SU-DHL-6 (cell line): ENCODE measurements around the gene SLC12A8.

Experiments used
- H2AFZ ChIP-seq: fragments of 200-600 bp; sonication (generic); 2 replicates; pipeline ENCODE4 v1.6.1; 2014; ENCODE audit warnings: low read depth, mild to moderate bottlenecking, moderate library complexity, mixed read lengths, antibody characterized with exemption, low read length; ENCODE audit not compliant: severe bottlenecking
- H3F3A ChIP-seq: fragments of 200-600 bp; shearing (Covaris generic); 2 replicates; pipeline ENCODE4 v1.6.0; 2016; ENCODE audit warnings: antibody characterized with exemption, mild to moderate bottlenecking; ENCODE audit not compliant: insufficient read depth
- H3K27ac ChIP-seq: fragments of 200-600 bp; sonication (generic); 2 replicates; pipeline ENCODE4 v1.5.1; 2016; ENCODE audit warnings: low read depth, mild to moderate bottlenecking, low read length, moderate library complexity, mixed read lengths
- H3K27me3 ChIP-seq: fragments of 200-600 bp; sonication (generic), shearing (Covaris generic); 2 replicates; pipeline ENCODE4 v1.6.0; 2014; ENCODE audit warnings: mild to moderate bottlenecking, low read length
- H3K36me3 ChIP-seq: fragments of 200-600 bp; sonication (generic); 2 replicates; pipeline ENCODE4 v1.6.1; 2014; ENCODE audit warnings: mild to moderate bottlenecking, low read length, mixed read lengths
- H3K4me2 ChIP-seq: fragments of 300-600, 200-600 bp; shearing (Covaris generic), sonication (generic); 2 replicates; pipeline ENCODE4 v1.6.0; 2014; ENCODE audit warnings: low read length, low read depth, mild to moderate bottlenecking; ENCODE audit not compliant: poor library complexity, severe bottlenecking
- H3K4me3 ChIP-seq: fragments of 200-600 bp; sonication (generic); 2 replicates; pipeline ENCODE4 v1.5.1; 2014; ENCODE audit warnings: antibody characterized with exemption, low read length, mild to moderate bottlenecking, mixed read lengths; ENCODE audit not compliant: insufficient read depth, poor library complexity, severe bottlenecking
- H3K79me2 ChIP-seq: fragments of 200-600 bp; sonication (generic); 2 replicates; pipeline ENCODE4 v1.6.1; 2014; ENCODE audit warnings: mild to moderate bottlenecking, low read length, moderate library complexity; ENCODE audit not compliant: insufficient read depth
- H3K9ac ChIP-seq: fragments of 200-600 bp; sonication (generic); 2 replicates; pipeline ENCODE4 v1.7.0; 2014; ENCODE audit warnings: mild to moderate bottlenecking, low read length
- H3K9me2 ChIP-seq: fragments of 200-600 bp; sonication (generic); replicated peaks from 2 replicates; pipeline ENCODE4 v1.6.1; 2014; ENCODE audit warnings: low read length; ENCODE audit not compliant: insufficient read depth
- H3K9me3 ChIP-seq: fragments of 200-600 bp; sonication (generic); 2 replicates; pipeline ENCODE4 v1.6.1; 2014; ENCODE audit warnings: low read length, mixed read lengths; ENCODE audit not compliant: insufficient read depth
- H4K20me1 ChIP-seq: fragments of 200-600 bp; sonication (generic); 2 replicates; pipeline ENCODE4 v1.6.1; 2014; ENCODE audit warnings: low read depth, mild to moderate bottlenecking, antibody characterized with exemption, low read length, moderate library complexity, mixed read lengths
- EZH2phosphoT487 ChIP-seq: fragments of 200-600 bp; sonication (generic), shearing (Covaris generic); conservative IDR thresholded peaks from 2 replicates; pipeline ENCODE4 v1.6.1; 2018; ENCODE audit warnings: mild to moderate bottlenecking, antibody characterized with exemption, low read length, moderate library complexity, mixed read lengths
- TF ChIP-seq, protein P1 (sequence below): fragments of 200-600 bp; sonication (generic); IDR thresholded peaks from one replicate; pipeline ENCODE4 v1.5.1; 2017; ENCODE audit warnings: antibody characterized with exemption, mild to moderate bottlenecking, low read length, moderate library complexity; ENCODE audit not compliant: insufficient read depth, poor library complexity, severe bottlenecking

Gene SLC12A8

DNA sequence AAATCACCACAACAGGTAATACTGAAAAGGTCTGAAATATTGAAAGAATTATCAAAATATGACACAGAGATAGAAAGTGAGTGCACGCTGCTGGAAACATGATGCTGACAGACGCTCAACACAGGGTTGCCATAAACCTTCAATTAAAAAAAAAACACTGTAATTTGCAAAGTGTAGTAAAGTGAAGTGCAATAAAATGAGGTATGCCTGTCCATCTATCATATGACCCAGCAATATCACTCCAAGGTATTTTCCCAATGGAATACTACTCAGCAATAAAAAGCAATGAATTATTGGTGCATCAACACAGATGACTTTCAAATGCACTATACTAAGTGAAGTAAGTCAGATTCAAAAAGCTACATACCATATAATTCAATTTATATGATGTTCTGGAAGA lies 47.6 kb upstream of the SLC12A8 start:
- Histone ChIP-seq H2AFZ (no peak overlapping the region), H3K4me2 (no peak overlapping the region), H3K36me3 (peaks cover 8% of the 10 kb centered on the region; the same call in 1 of the 2 replicates), H3K79me2 (no peaks in the 10 kb centered on the region), H3K9me2 (no peaks in the 10 kb centered on the region), H3K4me3 (no peak overlapping the region), H3K27ac (no peak overlapping the region), H4K20me1 (no peaks in the 10 kb centered on the region), H3K9ac (no peak overlapping the region), H3K27me3 (no peaks in the 10 kb centered on the region), H3F3A (no peaks in the 10 kb centered on the region), H3K9me3 (no peaks in the 10 kb centered on the region)
- TF ChIP-seq EZH2phosphoT487, result no peak
- TF ChIP-seq, protein P1, sequence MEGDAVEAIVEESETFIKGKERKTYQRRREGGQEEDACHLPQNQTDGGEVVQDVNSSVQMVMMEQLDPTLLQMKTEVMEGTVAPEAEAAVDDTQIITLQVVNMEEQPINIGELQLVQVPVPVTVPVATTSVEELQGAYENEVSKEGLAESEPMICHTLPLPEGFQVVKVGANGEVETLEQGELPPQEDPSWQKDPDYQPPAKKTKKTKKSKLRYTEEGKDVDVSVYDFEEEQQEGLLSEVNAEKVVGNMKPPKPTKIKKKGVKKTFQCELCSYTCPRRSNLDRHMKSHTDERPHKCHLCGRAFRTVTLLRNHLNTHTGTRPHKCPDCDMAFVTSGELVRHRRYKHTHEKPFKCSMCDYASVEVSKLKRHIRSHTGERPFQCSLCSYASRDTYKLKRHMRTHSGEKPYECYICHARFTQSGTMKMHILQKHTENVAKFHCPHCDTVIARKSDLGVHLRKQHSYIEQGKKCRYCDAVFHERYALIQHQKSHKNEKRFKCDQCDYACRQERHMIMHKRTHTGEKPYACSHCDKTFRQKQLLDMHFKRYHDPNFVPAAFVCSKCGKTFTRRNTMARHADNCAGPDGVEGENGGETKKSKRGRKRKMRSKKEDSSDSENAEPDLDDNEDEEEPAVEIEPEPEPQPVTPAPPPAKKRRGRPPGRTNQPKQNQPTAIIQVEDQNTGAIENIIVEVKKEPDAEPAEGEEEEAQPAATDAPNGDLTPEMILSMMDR, result no peak

DNA sequence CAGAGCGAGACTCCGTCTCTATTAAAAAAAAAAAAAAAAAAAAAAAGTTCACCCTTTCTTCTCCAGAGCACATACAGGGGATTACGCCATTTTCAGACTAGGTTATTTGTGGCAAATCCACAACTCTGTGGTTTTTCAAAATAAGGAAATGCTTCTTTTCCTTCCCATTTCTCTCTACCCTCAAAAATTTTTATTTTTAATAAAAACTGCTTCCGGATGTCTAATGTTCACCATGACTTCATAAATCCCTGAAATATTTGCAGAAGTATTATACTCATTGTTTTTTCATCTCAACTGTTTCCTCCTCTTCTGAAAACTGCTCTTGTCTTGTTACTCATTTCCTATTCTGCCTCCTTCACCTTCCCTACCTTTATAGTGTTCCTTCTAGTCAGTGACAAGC lies 45.0 kb upstream of the SLC12A8 start:
- no peak overlapping the region for H3K9ac ChIP-seq
- no peaks in the 10 kb centered on the region for H3K27me3 ChIP-seq
- H3K4me3 ChIP-seq, result no peak overlapping the region
- no peaks in the 10 kb centered on the region for H3K9me3 ChIP-seq
- H3K27ac ChIP-seq, result no peak overlapping the region
- no peaks in the 10 kb centered on the region for H4K20me1 ChIP-seq
- H3K9me2 ChIP-seq, result no peaks in the 10 kb centered on the region
- H3K36me3 ChIP-seq, result peaks cover 8% of the 10 kb centered on the region; the same call in 1 of the 2 replicates
- H3K4me2 ChIP-seq, result no peak overlapping the region
- H3F3A ChIP-seq, result no peaks in the 10 kb centered on the region; the same call in 1 of the 2 replicates
- no peaks in the 10 kb centered on the region for H3K79me2 ChIP-seq
- H2AFZ ChIP-seq, result no peak overlapping the region
- TF ChIP-seq, protein P1, result no peak

DNA sequence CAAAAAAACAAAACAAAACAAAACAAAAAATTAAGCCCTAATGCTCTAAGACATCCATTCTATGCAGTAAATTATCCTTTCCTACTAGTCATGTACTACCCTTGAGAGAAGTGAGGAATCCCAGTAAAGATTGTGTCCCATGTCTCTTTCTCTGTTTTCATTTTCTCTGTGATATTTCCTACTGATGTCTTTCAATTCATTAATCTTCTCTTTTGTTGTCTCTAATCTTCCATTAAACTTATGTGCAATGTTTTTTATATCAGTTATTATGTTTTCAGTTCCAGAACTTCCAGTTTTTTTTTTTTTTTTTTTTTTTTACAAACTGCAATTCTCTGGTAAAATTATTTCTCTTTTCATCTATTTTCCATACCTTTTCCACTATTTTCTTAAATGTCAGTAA lies 44.1 kb upstream of the SLC12A8 start:
- Histone ChIP-seq H3K9ac (no peak overlapping the region), H4K20me1 (no peaks in the 10 kb centered on the region), H3F3A (no peaks in the 10 kb centered on the region; the same call in 1 of the 2 replicates), H3K27ac (no peak overlapping the region), H2AFZ (no peak overlapping the region), H3K9me2 (no peaks in the 10 kb centered on the region), H3K4me2 (no peak overlapping the region), H3K9me3 (no peaks in the 10 kb centered on the region), H3K4me3 (no peak overlapping the region), H3K27me3 (no peaks in the 10 kb centered on the region), H3K79me2 (no peaks in the 10 kb centered on the region), H3K36me3 (peaks cover 8% of the 10 kb centered on the region; the same call in 1 of the 2 replicates)
- no peak for TF ChIP-seq EZH2phosphoT487
- TF ChIP-seq, protein P1, result no peak
